GM12878 (cell line): ENCODE data around the gene SC5D. TPM values are rescaled to one million over a fixed set of nuclear protein-coding genes. Genes with fewer than 3 reads are reported as not detected.
A peak's percentile ranks its signal among the peaks of the same experiment; 100 is the strongest.

Experiments used
- ATAC-seq: fragments of 200-7000 bp; cut with Tn5 transposase; 3 replicates; pipeline ENCODE4 v1.9.1; 2020; ENCODE audit warnings: mild to moderate bottlenecking, moderate library complexity
- BruUV-seq: library from RNA; stranded (reverse); fragments of 400-500 nt; replicated peaks from 2 replicates; lab custom pipeline; 2021; lab: Mats Ljungman, UMichigan
- CTCF ChIA-PET: fragments of 300-600 bp; sonication (Branson Sonifier 250); formaldehyde crosslinking; extraction: SDS; loops from one replicate; lab custom pipeline; 2021; ENCODE audit warnings: inconsistent platforms; lab: Yijun Ruan, JAX
- POLR2A ChIA-PET: fragments of 350-600 bp; formaldehyde crosslinking; extraction: SDS; loops from one replicate; lab custom pipeline; 2021; ENCODE audit warnings: inconsistent platforms; lab: Charles Lee
- RAD21 ChIA-PET: fragments of 300-600 bp; sonication (Branson Sonifier 250); formaldehyde crosslinking; loops from one replicate; lab custom pipeline; 2023; ENCODE audit warnings: antibody characterized with exemption; ENCODE audit not compliant: unreplicated experiment; lab: Charles Lee
- SMC1A ChIA-PET: fragments of 300-600 bp; sonication (Branson Sonifier 250); formaldehyde crosslinking; loops from one replicate; lab custom pipeline; 2023; ENCODE audit not compliant: unreplicated experiment, uncharacterized antibody; lab: Charles Lee
- DNase-seq: peaks from one replicate; pipeline ENCODE4 v3.0.0-alpha.2; 2011; ENCODE audit warnings: low read depth, low spot score
- FAIRE-seq: peaks from 3 replicates; lab custom pipeline; 2011; peaks lifted over from hg19 to GRCh38; lab: Jason Lieb, UNC
- H2AFZ ChIP-seq: 2 replicates; pipeline ENCODE4 v1.6.0; 2011; ENCODE audit warnings: low read depth, low read length, control low read depth; ENCODE audit not compliant: control insufficient read depth
- H3K27ac ChIP-seq: 2 replicates; pipeline ENCODE4 v1.5.1; 2011; ENCODE audit warnings: control low read depth; ENCODE audit not compliant: control insufficient read depth, insufficient read depth
- H3K27me3 ChIP-seq, 2 experiments: replicated peaks in 1 of 2; 2 replicates each; pipeline versions ENCODE4 v1.6.0 to v1.6.1; 2011; ENCODE audit warnings: low read length in 1 of 2; ENCODE audit not compliant: control insufficient read depth in 2 of 2, insufficient read depth in 2 of 2
- H3K36me3 ChIP-seq, 2 experiments: 2 replicates each; pipeline ENCODE4 v1.5.1; 2011; ENCODE audit warnings: low read length in 1 of 2; ENCODE audit not compliant: control insufficient read depth in 2 of 2, insufficient read depth in 2 of 2
- H3K4me1 ChIP-seq: 2 replicates; pipeline ENCODE4 v1.6.1; 2011; ENCODE audit warnings: mild to moderate bottlenecking, low read length, moderate library complexity, mixed read lengths; ENCODE audit not compliant: control insufficient read depth, insufficient read depth
- H3K4me2 ChIP-seq: 2 replicates; pipeline ENCODE4 v1.6.0; 2011; ENCODE audit warnings: control low read depth; ENCODE audit not compliant: control insufficient read depth, insufficient read depth
- H3K4me3 ChIP-seq: fragments of 200-600 bp; sonication (generic); 2 replicates; pipeline ENCODE4 v1.5.1; 2016
- H3K79me2 ChIP-seq: 2 replicates; pipeline ENCODE4 v1.6.0; 2011; ENCODE audit warnings: low read length; ENCODE audit not compliant: control insufficient read depth, insufficient read depth
- H3K9ac ChIP-seq: 2 replicates; pipeline ENCODE4 v1.8.0; 2011; ENCODE audit warnings: low read length, control low read depth, mixed read lengths; ENCODE audit not compliant: control insufficient read depth, insufficient read depth
- H3K9me3 ChIP-seq: replicated peaks from 3 replicates; pipeline ENCODE4 v1.5.1; 2011; ENCODE audit warnings: mild to moderate bottlenecking, low read length; ENCODE audit not compliant: control insufficient read depth, insufficient read depth
- H4K20me1 ChIP-seq: 2 replicates; pipeline ENCODE4 v1.6.0; 2011; ENCODE audit not compliant: control insufficient read depth, insufficient read depth
- BMI1 ChIP-seq: fragments of 450-650 bp; IDR thresholded peaks from 2 replicates; pipeline ENCODE4 v1.6.1; 2016; ENCODE audit warnings: mild to moderate bottlenecking, moderate library complexity, borderline replicate concordance
- JUNB ChIP-seq: IDR thresholded peaks from 2 replicates; pipeline ENCODE4 v1.6.1; 2016; ENCODE audit warnings: antibody characterized with exemption, mild to moderate bottlenecking
- ZBTB40 ChIP-seq: fragments of 450-650 bp; IDR thresholded peaks from 2 replicates; pipeline ENCODE4 v1.6.1; 2016; ENCODE audit warnings: mild to moderate bottlenecking, moderate library complexity, borderline replicate concordance
- WGBS: methylation state at CpG from one replicate; pipeline ENCODE4 v1.1.6; 2016; ENCODE audit warnings: low lambda C conversion rate; ENCODE audit not compliant: insufficient replicate concordance, insufficient coverage; ENCODE audit errors: missing lambda C conversion rate; 5-methylcytosine and 5-hydroxymethylcytosine counted together
- in situ Hi-C: fragments of 300-500 bp; cut with MboI; formaldehyde crosslinking; loops from 9 replicates; pipeline ENCODE4 v1.14.3; 2018; ENCODE audit warnings: mixed read lengths
- intact Hi-C: fragments of 100-400 bp; cut with micrococcal nuclease; formaldehyde crosslinking; loops from one replicate; pipeline ENCODE4 v1.14.2; 2022; ENCODE audit not compliant: unreplicated experiment
- polyA plus RNA-seq, 11 experiments: library from polyadenylated mRNA; depleted of rRNA in 4 of 11; unstranded in 6 of 11; stranded (reverse) in 5 of 11; fragments of >200 nt; fragmentation: Nextera tagmentation in 4 of 11; fragmentation: Illumina TruSeq in 1 of 11; extraction: Ambion mirVana in 4 of 11; extraction: Trizol in 1 of 11; gene quantifications; 1 replicate in 1 of 11; 2 replicates in 10 of 11; pipeline versions ENCODE4 v1.2.1 to v1.2.3, GENCODE V29; 2011 to 2016; ENCODE audit warnings: inconsistent platforms in 2 of 11, missing spikeins in 2 of 11, low read depth in 1 of 11
- total RNA-seq, 4 experiments: library from RNA; depleted of rRNA in 3 of 4; stranded (reverse); fragments of >200 nt in 3 of 4; fragmentation: Illumina TruSeq in 1 of 4; extraction: Trizol in 1 of 4; gene quantifications; 2 replicates each; pipeline versions ENCODE4 v1.2.1 to v1.2.3, GENCODE V29; 2013 to 2021

Gene SC5D
- total and polyA plus RNA-seq, 10 of the 15 experiments (the other 5 are each of a cell fraction or from before 2014, with no cell fraction given) = 23.7 to 134 (median 30.8) TPM

- TF ChIP-seq ZBTB40 = no peak
Observed at GRCh38 chr11:121344824-121345223, 52.3 kb downstream of the SC5D start (continued).

GRCh38 chr11:121347094-121347493, 54.5 kb downstream of the SC5D start:
- in situ Hi-C loops = no loop called here
- intact Hi-C loops = no loop called here
- ATAC-seq (peak; percentile 46; the same call in 2 of the 3 replicates), DNase-seq (no peak), FAIRE-seq (no peak)
- 74% methylated on average over 2 of the region's 2 CpGs for WGBS
- H3K9ac ChIP-seq = no peak overlapping the region
- no peaks in the 10 kb centered on the region for H3K9me3 ChIP-seq
- ChIA-PET POLR2A (interaction anchor here (1.1 kb wide), 1 partner anchor 20 kb away, joined by 6 read pairs; no protein-coding TSS in a partner anchor), RAD21 (interaction anchor here (1.0 kb wide), 1 partner anchor 12 kb away, joined by 3 read pairs; no protein-coding TSS in a partner anchor), CTCF (interaction anchor here (0.9 kb wide), 1 partner anchor 12 kb away, joined by 3 read pairs; no protein-coding TSS in a partner anchor), SMC1A (interaction anchor here (0.8 to 17.0 kb wide), 3 partner anchors 11 to 22 kb away, joined by 3 to 338 read pairs (median 9); no protein-coding TSS in a partner anchor)
- H3K27me3 ChIP-seq = no peaks in the 10 kb centered on the region; a peak in 1 of 4 replicates
- no peak overlapping the region for H3K4me3 ChIP-seq
- no peak for TF ChIP-seq JUNB
- TF ChIP-seq BMI1 = peak; percentile 64; the same call in 1 of the 2 replicates
- no peak overlapping the region for H3K27ac ChIP-seq
- H4K20me1 ChIP-seq = no peaks in the 10 kb centered on the region
- no peak overlapping the region for H2AFZ ChIP-seq
- H3K79me2 ChIP-seq = no peaks in the 10 kb centered on the region
- no TSS peak for BruUV-seq
- peaks cover 3% of the 10 kb centered on the region for H3K4me1 ChIP-seq
- H3K36me3 ChIP-seq = no peaks in the 10 kb centered on the region
- no peak overlapping the region for H3K4me2 ChIP-seq
